ENCODE results near the gene SLC29A1. TPM values are rescaled to one million over a fixed set of nuclear protein-coding genes. Genes with fewer than 3 reads are reported as not detected.

The SLC29A1 gene
- total RNA-seq, 2 donors from 2014 or later = 17.0 to 19.1 TPM

GRCh38 chr6:44249082-44249748, 25.8 kb downstream of the SLC29A1 start:
- peak overlapping the region; percentile 91 for H3K4me3 ChIP-seq
- DNase-seq = no peak
- intact Hi-C loops (cut with DNase I) = no loop called here
- H3K36me3 ChIP-seq = peaks cover 25% of the 10 kb centered on the region
- no peaks in the 10 kb centered on the region for H3K9me3 ChIP-seq
- no peak overlapping the region for H3K9ac ChIP-seq (ENCODE audit: low read depth in 2 of 2, low read length in 2 of 2)
- H3K4me1 ChIP-seq = peaks cover 4% of the 10 kb centered on the region
- H3K27me3 ChIP-seq = no peaks in the 10 kb centered on the region
- no peak for TF ChIP-seq CTCF (IDR thresholded peaks at IDR 0.05)
- H3K27ac ChIP-seq = no peak overlapping the region

- intact Hi-C loops (cut with DNase I) = no loop called here
- Histone ChIP-seq H3K4me1 (peaks cover 4% of the 10 kb centered on the region), H3K36me3 (peaks cover 32% of the 10 kb centered on the region), H3K9me3 (no peaks in the 10 kb centered on the region), H3K4me3 (no peak overlapping the region), H3K27ac (no peak overlapping the region), H3K9ac (ENCODE audit: low read depth in 2 of 2, low read length in 2 of 2) (no peak overlapping the region), H3K27me3 (no peaks in the 10 kb centered on the region)
- no peak for DNase-seq
- no peak for TF ChIP-seq CTCF (IDR thresholded peaks at IDR 0.05)
These were observed 26.8 kb downstream of the SLC29A1 start for GRCh38 chr6:44250067-44250717.

GRCh38 chr6:44250718-44251123, 27.3 kb downstream of the SLC29A1 start:
- Histone ChIP-seq H3K27me3 (no peaks in the 10 kb centered on the region), H3K9ac (ENCODE audit: low read depth in 2 of 2, low read length in 2 of 2) (no peak overlapping the region), H3K4me1 (peaks cover 4% of the 10 kb centered on the region), H3K9me3 (no peaks in the 10 kb centered on the region), H3K36me3 (peaks cover 32% of the 10 kb centered on the region), H3K27ac (no peak overlapping the region), H3K4me3 (no peak overlapping the region)
- no peak for TF ChIP-seq CTCF (IDR thresholded peaks at IDR 0.05)
- intact Hi-C loops (cut with DNase I) = no loop called here
- DNase-seq = no peak

- Histone ChIP-seq H3K27ac (no peak overlapping the region), H3K27me3 (no peaks in the 10 kb centered on the region), H3K4me1 (peaks cover 12% of the 10 kb centered on the region), H3K4me3 (no peak overlapping the region), H3K36me3 (peaks cover 32% of the 10 kb centered on the region), H3K9me3 (no peaks in the 10 kb centered on the region), H3K9ac (ENCODE audit: low read depth in 2 of 2, low read length in 2 of 2) (no peak overlapping the region)
- no peak for TF ChIP-seq CTCF (IDR thresholded peaks at IDR 0.05)
- intact Hi-C loops (cut with DNase I) = no loop called here
- no peak for DNase-seq
These were observed 28.5 kb downstream of the SLC29A1 start for GRCh38 chr6:44251576-44252524.

- H3K27me3 ChIP-seq = no peaks in the 10 kb centered on the region
- no peak overlapping the region for H3K4me3 ChIP-seq
- peaks cover 10% of the 10 kb centered on the region for H3K4me1 ChIP-seq
- H3K36me3 ChIP-seq = peaks cover 32% of the 10 kb centered on the region
- no peaks in the 10 kb centered on the region for H3K9me3 ChIP-seq
- TF ChIP-seq CTCF (IDR thresholded peaks at IDR 0.05) = peak; percentile 32
- intact Hi-C loops (cut with DNase I) = no loop called here
- no peak overlapping the region for H3K27ac ChIP-seq
- no peak overlapping the region for H3K9ac ChIP-seq (ENCODE audit: low read depth in 2 of 2, low read length in 2 of 2)
- peak; percentile 77 for DNase-seq
These were observed 30.1 kb downstream of the SLC29A1 start for GRCh38 chr6:44253307-44254101.
